GM21723 (cell line): Measurements from ENCODE around the gene RUSF1.
"Not testable (repeated sequence)": the region's sequence is repeated elsewhere in the genome, so short reads cannot be mapped to it uniquely, and the experiment has no call there.

ENCODE experiments used
- ATAC-seq: cut with Tn5 transposase; IDR thresholded peaks from one replicate; pipeline ENCODE4 v1.9.1; 2021; ENCODE audit warnings: mild to moderate bottlenecking, moderate library complexity; ENCODE audit not compliant: unreplicated experiment

The RUSF1 gene

DNA sequence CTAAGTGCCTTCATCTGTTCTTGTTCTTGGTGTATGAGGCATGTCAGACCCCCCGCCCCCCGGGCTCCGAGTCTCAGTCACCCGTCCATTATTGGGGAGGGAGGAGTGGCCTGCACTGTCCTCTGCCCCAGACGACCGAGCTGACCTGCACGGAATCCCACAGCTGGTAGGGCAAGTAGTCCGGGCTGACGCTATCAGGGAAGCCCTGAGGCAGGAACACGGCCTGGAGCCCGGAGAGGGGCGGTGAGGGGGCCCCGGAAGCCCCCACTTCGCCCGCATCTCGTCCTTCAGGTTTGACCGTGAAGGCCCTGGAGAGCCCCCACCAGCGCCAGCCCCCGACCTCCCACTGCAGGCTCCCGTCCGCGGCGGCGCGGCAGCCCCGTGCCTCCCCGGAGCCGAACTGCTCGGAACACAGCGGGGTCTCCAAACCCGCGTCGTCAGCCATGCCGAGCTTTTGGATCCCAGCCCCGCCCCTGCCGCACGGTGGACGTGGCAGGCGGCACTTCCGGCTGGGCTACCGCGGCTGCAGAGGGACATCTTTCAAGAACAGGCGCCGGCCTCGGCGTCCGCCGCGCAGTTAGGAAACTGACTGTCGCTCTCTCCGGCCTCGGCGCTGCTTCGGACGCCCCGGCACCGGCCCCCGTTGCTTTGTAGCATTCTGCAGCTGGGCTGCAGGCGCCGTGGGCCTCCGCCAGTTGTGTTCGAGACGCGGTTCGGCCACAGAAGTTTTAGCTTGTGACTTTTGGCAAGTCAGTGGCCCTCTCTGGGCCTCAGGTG lies at the start of gene RUSF1:
RUSF1 (minus strand) TSS at position 463 of the 777 bp plus-strand sequence; CDS start at position 445, 18 bp downstream.
- peak; percentile 89 for ATAC-seq

DNA sequence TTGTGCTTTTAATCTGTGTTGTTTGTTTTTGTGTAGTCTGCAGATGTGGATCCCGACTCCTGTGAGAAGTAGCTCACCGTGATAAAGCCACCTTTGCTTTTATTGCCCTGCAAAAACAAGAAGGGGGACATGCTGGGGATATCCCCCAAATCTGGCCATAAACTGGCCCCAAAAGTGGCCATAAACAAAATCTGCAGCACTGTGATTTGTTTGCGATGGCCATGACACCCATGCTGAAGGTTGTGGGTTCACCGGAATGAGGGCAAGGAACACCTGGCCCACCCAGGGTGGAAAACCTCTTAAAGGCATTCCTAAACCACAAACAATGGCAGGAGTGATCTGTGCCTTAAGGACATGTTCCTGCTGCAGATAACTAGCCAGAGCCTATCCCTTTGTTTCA lies 34.6 kb upstream of the RUSF1 start:
- ATAC-seq, result no peak

DNA sequence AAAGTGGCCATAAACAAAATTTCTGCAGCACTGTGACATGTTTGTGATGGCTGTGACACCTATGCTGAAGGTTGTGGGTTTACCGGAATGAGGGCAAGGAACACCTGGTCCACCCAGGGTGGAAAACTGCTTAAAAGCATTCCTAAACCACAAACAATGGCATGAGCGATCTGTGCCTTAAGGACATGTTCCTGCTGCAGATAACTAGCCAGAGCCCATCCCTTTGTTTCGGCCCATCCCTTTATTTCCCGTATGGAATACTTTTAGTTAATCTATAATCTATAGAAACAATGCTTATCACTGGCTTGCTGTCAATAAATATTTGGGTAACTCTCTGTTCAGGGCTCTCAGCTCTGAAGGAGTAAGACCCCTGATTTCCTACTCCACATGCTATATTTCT lies 31.6 kb upstream of the RUSF1 start:
- not testable (repeated sequence) for ATAC-seq

DNA sequence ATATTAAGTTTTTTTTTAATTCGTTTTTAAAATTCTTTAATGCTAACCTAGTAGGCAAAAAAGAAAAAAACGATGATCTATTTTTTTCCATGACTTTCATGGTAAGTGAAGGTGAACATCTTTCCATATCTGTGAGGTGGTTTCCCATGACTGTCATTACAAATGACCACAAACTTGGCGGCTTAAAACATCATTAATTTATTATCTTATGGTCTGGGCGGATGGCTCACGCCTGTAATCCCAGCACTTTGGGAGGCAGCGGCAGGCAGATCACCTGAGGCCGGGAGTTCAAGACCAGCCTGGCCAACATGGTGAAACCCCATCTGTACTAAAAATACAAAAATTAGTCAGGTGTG lies 30.0 kb upstream of the RUSF1 start:
- ATAC-seq, result not testable (repeated sequence)

DNA sequence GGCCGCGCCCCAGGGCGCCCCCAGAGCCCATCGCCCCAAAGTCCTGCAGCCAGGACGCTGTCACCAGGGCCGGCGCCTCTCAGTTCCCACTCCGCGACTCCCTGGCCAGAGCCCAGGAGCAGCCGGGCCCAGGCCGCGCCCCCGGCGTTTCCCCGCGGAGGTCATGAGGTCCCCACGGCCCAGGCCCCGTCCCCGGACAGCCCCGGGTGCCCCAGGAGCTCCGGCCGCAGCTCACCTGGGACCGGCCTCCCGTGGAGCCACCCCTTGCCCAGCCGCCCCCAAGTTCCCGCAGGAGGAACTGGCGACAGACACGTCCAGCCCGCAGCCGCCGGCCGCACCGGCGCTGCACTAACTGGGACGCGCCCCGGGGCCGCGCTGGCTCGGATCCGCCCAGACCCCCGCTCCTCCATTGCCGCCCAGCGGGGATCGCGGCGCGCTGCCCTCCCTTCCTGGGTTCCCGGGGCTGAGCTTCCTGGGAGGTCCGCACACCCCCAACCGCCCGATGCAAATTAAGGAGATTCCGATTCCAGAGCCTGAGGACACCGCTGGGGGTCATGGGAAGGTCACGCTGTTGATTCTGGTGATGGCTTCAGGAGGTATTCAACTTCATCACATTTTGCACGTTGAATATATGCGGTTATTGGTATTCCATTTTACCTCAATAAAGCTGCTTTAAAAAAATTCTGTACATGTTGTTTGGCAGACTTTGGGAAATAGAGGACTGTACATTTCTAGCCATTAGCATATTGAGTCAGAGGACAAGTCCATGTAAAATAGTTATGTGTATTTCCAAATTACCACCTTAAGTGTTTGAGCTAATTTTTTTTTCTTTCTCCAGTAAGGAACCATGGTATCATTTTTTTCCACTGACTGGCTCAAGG lies 29.4 kb upstream of the RUSF1 start:
- ATAC-seq, result no peak

DNA sequence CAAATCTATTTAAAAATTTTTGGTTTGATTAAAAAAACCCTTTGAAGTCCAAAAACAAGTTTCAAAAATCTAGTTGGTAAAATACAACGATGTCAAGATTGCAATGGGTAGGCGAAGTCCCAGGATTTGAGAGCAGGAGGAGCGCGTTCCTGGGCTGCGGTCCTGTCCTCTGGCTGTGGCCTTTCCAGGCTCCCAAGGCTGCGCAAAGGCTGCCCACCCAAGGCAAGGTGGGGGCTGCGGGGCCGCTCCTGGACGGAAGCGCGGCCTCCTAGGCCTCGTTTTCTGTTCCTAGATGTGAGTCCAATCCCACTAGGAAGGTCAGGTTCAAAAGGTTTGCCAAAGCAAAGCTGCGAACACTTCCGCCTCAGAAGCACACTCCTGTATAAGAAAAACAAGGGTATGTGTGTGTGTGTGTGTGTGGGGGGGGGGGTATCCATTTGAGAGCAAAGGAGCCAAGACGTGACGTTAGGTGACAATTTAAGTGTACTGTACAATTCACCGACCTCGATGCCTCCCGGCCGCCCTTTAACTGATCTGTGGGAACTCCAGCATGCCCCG lies 28.7 kb upstream of the RUSF1 start:
- no peak for ATAC-seq

DNA sequence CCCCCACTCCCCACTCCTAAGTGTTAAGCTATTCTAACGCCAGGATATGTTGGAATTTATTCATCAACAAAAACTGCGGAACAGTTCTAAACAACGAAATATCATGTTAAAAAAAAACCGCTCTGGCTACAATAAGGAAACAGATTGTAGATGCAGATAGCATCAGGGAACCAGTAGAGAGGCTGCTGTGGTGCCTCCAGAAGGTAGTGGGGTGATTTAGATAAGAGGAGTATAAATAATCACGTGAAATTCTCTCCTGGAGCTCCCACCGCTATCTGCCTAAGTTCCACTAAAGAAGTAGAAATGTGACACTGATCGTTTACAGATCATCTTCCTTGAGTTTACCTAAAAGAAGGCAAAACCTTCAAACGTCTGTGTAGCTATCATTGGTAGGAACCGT lies 27.5 kb upstream of the RUSF1 start:
- no peak for ATAC-seq

DNA sequence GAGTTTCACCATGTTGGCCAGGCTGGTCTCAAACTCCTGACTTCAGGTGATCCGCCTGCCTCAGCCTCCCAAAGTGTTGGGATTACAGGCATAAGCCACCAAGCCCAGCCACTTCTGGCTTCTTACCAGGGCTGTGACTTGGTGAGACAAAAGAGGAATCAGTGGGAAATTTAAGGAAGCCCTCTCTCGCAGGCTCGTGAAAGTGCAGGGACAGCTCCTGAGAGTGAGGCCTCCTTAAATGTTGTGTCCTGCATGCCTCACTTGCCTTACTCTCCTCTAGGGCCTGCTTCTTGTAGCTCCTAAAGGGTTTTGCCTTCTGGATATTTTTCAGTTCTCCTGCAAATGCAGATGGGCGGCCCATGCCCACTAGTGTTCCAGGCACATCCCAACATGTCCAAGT lies 24.7 kb upstream of the RUSF1 start:
- no peak for ATAC-seq

DNA sequence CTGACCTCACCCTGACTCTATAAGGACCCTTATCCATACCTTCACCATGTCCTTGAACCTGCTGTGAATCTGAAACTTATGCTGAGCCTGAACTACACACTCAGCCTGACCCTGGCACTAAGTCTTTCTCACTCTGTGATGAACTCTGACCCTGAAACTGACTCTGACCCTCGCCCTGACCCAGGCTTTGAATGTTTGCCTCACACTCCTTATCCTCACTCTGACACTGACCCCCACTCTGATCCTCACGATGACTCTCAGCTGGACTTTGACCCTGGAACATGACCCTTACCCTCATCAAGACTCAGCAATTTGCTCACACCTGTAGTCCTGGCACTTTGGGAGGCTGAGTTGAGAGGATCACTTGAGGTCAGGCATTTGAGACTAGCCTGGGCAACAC lies 23.9 kb upstream of the RUSF1 start:
- ATAC-seq, result no peak

DNA sequence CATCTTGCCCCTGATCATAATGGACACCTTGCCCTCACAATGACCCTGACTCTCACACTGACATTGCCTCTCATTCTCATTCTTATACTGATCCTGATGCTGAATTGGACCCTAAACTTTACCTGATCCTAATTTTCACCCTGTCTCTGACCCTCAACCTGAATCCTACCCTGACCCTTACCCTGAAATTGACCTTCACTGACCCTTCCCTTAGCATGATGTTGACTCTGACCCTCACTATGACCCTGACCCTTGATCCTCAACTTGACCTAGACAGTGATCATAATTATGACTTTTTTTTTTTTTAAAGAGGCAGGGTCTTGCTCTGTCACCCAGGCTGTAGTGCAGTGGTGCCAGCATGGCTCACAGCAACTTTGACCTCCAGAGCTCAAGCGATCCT lies 22.9 kb upstream of the RUSF1 start:
- ATAC-seq, result no peak

DNA sequence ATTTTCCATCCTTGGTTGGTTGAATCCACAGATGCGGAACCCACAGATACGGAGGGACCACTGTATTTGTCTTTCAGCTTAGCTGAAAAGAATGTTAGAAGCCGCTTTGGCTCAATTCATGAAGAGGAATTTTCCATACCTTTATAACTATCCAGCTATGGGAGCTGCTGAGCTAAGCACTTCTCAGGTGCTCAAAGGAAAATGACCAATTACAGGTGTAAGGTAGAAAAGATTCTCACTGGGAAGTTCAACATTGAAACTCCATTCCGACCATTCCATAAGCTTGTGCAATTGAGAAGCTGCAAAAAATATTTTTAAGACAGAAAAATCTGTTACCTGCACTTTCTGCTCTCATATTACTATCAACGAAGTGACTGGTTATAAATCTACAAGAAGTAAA lies 22.2 kb upstream of the RUSF1 start:
- ATAC-seq, result no peak

DNA sequence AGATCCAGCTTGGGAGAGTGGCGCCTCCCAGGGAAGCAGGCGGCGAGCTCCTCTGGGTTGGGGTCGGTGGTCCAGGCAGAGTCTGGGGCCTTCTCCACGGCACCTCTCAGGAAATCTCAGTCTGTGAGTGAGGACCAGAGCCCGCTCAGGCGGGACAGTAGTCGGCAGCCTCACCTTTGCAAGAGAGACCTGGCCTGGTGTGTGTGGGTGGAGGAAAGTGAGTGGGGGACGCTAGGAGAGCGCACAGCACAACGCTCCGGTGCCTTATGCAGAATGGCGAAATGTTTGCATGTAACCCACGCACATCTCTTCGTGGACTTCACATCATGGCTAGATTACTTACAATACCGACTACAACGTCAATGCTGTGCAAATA lies 21.7 kb upstream of the RUSF1 start:
- ATAC-seq, result no peak

DNA sequence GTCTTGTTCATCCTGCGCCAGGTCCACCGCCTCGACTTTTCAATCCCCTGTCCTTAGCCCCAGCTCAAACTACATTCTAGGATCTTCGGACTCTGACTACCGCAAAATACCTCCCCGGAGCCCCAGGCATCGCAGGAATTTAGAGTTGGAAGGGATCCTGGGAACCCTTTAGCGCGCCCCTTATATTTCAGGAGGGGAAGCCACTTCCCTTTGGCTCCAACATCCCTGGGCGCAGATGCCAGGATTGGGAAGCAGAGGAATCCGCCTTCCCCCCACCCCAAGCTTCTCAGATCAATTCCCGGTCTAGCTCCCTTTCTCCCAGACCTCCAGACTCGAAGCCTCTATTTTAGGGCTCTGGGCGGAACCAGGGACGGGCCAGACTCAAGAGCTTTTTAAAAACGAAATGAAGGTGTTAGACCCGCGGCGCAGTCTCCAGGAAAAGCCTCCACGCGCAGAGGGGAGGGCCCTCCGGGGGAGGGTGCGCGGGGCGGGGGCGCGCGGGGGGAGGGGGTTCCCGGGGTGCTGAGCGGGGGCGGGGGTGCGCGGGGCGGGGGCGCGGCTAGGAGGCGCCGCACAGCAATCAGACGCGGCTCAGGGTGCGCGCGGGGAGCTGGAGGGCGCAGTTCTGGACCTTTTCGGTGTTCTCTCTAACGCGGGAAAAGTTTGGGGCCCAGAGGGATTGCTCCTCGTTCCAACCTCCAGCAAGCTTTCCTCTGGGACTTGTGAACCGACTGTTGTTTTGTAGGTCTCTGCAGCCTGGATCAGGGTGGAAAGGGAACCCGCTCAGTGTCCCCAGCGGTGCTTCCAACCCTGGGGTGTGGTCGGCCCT lies 21.1 kb upstream of the RUSF1 start:
- no peak for ATAC-seq

DNA sequence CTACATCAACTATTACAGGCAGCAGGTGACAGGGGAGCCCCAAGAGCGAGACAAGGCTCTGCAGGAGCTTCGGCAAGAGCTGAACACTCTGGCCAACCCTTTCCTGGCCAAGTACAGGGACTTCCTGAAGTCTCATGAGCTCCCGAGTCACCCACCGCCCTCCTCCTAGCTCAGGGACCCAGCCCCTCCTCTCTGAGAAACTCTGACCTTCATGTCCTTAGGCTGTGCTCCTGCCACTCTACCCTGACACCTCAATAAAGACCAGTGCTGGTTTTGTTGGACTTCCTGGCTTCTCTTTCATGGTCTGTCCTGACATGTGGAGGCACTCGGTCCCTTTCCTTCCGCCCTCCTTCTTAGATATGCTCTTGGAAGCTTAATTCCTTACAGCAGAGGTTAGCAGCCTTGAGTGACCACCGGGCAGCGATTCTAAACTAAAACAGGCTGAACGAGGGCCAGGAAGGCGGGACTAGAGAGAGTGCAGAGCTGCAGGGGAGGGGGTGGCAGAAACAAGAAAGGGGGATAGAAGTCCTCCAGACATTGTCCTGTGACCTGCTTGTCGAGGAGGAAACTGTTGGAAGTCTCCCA lies 20.4 kb upstream of the RUSF1 start:
- ATAC-seq, result no peak

DNA sequence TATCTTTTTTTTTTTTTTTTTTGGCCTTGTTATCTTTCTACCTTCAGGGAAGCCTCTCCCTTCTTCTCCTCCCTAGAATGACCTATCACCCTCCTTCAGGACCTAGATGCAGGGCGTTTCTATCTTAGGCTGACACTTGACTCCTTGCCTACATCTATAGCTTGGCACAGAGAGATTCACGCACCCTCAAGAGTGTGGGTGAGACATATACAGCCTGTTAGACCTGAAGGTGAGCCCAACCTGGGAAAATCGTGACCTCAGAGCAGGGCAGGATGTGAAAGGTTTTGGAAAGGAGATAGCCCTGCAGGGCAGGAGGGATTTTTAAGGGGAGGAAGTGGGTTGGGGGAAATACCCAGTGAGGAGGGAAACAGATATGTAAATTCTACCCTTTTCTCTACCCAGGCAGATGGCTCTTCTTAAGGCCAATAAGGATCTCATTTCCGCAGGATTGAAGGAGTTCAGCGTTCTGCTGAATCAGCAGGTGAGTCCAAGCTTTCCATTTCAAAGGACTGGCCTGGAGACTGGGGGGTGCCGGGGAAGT lies 19.6 kb upstream of the RUSF1 start, which contains the start of gene AHSP:
AHSP (plus strand) TSS at position 167 of the 541 bp plus-strand sequence; CDS start at position 407, 240 bp downstream.
- no peak for ATAC-seq

DNA sequence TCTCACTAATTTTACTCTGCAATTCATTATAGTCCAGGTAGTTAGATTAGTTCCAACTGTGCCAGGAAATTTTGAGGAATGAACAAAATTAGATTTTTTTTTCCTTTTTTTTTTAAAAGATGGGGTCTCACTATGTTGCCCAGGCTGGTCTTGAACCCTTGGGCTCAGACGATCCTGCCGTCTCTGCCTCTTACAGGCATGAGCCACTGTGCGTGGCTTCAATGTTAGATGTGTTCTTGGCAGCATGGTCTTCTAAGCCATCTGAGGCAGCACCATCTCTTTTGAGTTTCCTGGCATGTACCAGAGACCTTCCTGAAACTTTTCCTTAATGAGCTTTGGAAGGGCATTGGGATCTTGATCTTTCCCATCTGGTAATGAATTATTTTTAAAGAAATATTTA lies 16.9 kb upstream of the RUSF1 start:
- ATAC-seq, result no peak

DNA sequence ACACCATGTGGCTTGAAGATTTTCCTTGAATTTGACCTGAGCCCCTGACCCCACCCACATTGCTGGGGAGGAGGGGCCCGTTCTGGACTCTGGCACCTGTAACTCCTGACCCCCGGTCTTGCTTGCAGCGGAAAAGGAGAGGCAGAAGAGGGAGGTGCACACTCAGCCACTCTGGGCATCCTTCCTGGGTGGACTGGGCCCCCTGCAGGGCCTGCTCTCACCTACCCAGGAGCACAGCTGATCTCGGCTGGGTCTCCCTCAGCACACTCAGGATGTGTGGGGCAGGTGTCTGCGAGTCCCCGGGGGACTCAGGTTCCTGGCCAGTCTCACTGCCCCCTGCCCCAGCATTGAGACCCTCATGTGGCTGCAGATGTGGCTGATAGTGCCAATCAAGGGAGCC lies 15.6 kb upstream of the RUSF1 start:
- ATAC-seq, result not testable (repeated sequence)

DNA sequence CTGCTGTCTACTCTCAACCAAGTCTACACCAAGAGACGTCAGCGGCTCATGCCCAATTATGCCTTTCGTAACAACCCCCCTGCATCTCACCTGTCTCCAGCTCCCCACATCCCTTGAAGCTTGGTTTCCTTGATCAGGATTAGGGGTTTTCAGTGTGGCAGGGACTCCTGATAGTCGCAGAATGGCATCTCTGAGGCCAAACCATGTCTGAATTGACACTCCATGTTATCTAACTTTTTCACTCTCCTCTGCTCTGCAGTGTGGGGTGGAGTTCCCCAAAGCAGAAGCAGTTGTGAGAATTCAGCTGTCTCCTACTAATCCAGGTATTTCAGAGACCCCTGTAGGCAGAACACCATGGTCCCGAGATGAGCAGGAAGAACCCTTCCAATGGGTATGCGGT lies 13.9 kb upstream of the RUSF1 start:
- no peak for ATAC-seq

DNA sequence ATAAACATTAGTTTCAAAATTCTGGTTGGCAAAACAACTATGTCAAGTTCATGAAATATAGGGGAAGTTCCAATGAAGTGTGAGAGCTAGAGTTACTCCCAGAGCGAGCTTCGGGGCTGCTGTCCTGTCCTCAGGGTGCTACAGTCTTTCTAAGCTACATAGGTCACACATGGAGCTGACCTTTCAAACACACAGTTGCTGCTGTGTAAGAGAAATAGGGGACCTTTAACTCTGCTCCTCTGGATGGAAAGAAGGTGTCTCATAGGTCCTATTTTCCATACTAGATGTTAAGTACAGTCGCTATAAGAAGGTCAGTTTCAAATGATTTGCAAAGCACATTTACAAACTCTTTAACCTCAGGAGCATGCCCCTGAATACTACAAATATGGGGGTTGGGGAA lies 13.2 kb upstream of the RUSF1 start:
- ATAC-seq, result no peak

DNA sequence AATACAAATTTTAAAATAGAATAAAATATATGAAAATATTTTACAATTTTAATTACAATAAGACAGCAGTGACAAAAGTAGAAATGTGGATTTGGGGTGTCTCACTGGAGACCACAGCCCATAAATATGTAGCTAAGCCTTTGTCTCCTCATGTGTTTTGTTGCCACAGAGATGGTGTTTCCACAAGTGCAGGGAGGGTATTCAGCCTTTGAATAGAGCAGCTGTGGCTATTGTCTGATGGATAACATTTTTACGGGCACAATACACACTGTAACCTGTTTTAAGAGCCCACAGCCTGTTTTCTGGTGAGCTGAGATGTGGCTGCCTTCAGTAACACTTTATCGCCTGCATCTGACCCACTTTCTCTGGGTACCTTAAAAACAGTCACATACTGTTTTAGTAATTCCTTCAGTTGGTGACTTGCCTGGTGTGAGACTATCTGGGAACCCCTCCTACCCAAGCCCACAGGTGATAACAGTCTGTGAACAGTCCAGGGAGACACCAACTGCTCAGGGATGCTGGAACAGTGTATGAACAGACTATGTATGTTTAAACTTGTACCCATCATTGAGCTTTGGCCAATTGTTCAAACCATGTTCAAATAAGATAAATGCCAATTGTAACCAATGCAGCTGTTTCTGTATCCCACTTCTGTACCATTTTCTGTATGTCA lies 11.7 kb upstream of the RUSF1 start:
- no peak for ATAC-seq
